HepG2 (cell line): ENCODE data around the gene FBN3. TPM values are rescaled to one million over a fixed set of nuclear protein-coding genes. Genes with fewer than 3 reads are reported as not detected.

Source experiments
- ARID4A ChIP-seq: sonication (generic); formaldehyde crosslinking; IDR thresholded peaks from 2 replicates; pipeline ENCODE4 v1.5.0; 2020; ENCODE audit warnings: mild to moderate bottlenecking, missing genetic modification reagents, borderline replicate concordance
- CEBPG ChIP-seq: IDR thresholded peaks from 2 replicates; pipeline ENCODE4 v1.6.1; 2016
- CENPBD1 ChIP-seq: sonication (generic); formaldehyde crosslinking; IDR thresholded peaks from 2 replicates; pipeline ENCODE4 v1.8.0; 2022; ENCODE audit warnings: missing genetic modification reagents, low read depth, mild to moderate bottlenecking, borderline replicate concordance
- ELF3 ChIP-seq: IDR thresholded peaks from 2 replicates; pipeline ENCODE4 v1.6.1; 2016; ENCODE audit warnings: missing genetic modification reagents, missing compliant biosample characterization
- HDAC2 ChIP-seq: sonication (generic); formaldehyde crosslinking; IDR thresholded peaks from 2 replicates; pipeline ENCODE4 v1.4.0; 2020; ENCODE audit warnings: missing genetic modification reagents
- IRX3 ChIP-seq: sonication (generic); formaldehyde crosslinking; IDR thresholded peaks from 2 replicates; pipeline ENCODE4 v1.8.1; 2023; ENCODE audit warnings: mild to moderate bottlenecking, low read depth, missing genetic modification reagents, borderline replicate concordance
- KAT8 ChIP-seq: IDR thresholded peaks from 2 replicates; pipeline ENCODE4 v1.6.1; 2016; ENCODE audit warnings: missing genetic modification reagents, missing compliant biosample characterization
- KDM1A ChIP-seq: IDR thresholded peaks from 2 replicates; pipeline ENCODE4 v1.6.1; 2016; ENCODE audit warnings: missing compliant biosample characterization
- KDM3A ChIP-seq: IDR thresholded peaks from 2 replicates; pipeline ENCODE4 v1.6.1; 2018; ENCODE audit warnings: low read depth, missing compliant biosample characterization
- MBNL3 ChIP-seq: fragments of 250-450 bp; sonication (Bioruptor Pico); conservative IDR thresholded peaks from 2 replicates; pipeline ENCODE4 v1.8.0; 2022; ENCODE audit warnings: mild to moderate bottlenecking, inconsistent platforms
- MEIS1 ChIP-seq: sonication (generic); formaldehyde crosslinking; IDR thresholded peaks from 2 replicates; pipeline ENCODE4 v1.9.0; 2021; ENCODE audit warnings: mild to moderate bottlenecking, missing genetic modification reagents, moderate library complexity, borderline replicate concordance
- MXD4 ChIP-seq: IDR thresholded peaks from 2 replicates; pipeline ENCODE4 v1.6.1; 2016; ENCODE audit warnings: mild to moderate bottlenecking, missing biosample characterization, missing genetic modification reagents
- SALL1 ChIP-seq: sonication (generic); formaldehyde crosslinking; IDR thresholded peaks from 2 replicates; pipeline ENCODE4 v1.8.0; 2022; ENCODE audit warnings: mild to moderate bottlenecking, missing genetic modification reagents
- SKIL ChIP-seq: sonication (generic); formaldehyde crosslinking; IDR thresholded peaks from 2 replicates; pipeline ENCODE4 v1.8.0; 2022; ENCODE audit warnings: missing genetic modification reagents, mild to moderate bottlenecking, moderate library complexity, borderline replicate concordance
- SMARCE1 ChIP-seq: fragments of 450-650 bp; IDR thresholded peaks from 2 replicates; pipeline ENCODE4 v1.6.1; 2017; ENCODE audit warnings: borderline replicate concordance
- SP1 ChIP-seq, 2 experiments: fragments of 450-650 bp in 1 of 2; sonication (generic) in 1 of 2; formaldehyde crosslinking in 1 of 2; IDR thresholded peaks; 2 replicates each; pipeline versions ENCODE4 v1.4.0 to v1.6.1; 2016 to 2020; ENCODE audit warnings: missing genetic modification reagents in 1 of 2
- ZGPAT ChIP-seq: IDR thresholded peaks from 2 replicates; pipeline ENCODE4 v1.6.1; 2016; ENCODE audit warnings: mild to moderate bottlenecking
- ZNF230 ChIP-seq: sonication (generic); formaldehyde crosslinking; IDR thresholded peaks from 2 replicates; pipeline ENCODE4 v1.4.0; 2020; ENCODE audit warnings: mild to moderate bottlenecking, missing genetic modification reagents
- ZNF33B ChIP-seq: sonication (generic); formaldehyde crosslinking; IDR thresholded peaks from 2 replicates; pipeline ENCODE4 v1.5.1; 2020; ENCODE audit warnings: mild to moderate bottlenecking, missing genetic modification reagents
- ZNF607 ChIP-seq: sonication (generic); formaldehyde crosslinking; IDR thresholded peaks from 2 replicates; pipeline ENCODE4 v1.5.1; 2020; ENCODE audit warnings: missing genetic modification reagents, mild to moderate bottlenecking, borderline replicate concordance
- ZNF703 ChIP-seq: sonication (generic); formaldehyde crosslinking; IDR thresholded peaks from 2 replicates; pipeline ENCODE4 v1.5.1; 2020; ENCODE audit warnings: missing genetic modification reagents, mild to moderate bottlenecking, moderate library complexity, borderline replicate concordance
- ZNF777 ChIP-seq: sonication (generic); formaldehyde crosslinking; IDR thresholded peaks from 2 replicates; pipeline ENCODE4 v1.4.0; 2020; ENCODE audit warnings: missing genetic modification reagents
- polyA plus RNA-seq, 8 experiments: library from polyadenylated mRNA; depleted of rRNA in 3 of 8; stranded (reverse) in 7 of 8; unstranded in 1 of 8; fragments of >200 nt; fragmentation: Illumina TruSeq in 4 of 8; extraction: Trizol in 4 of 8; gene quantifications; 2 replicates each; pipeline versions ENCODE4 v1.2.1 to v1.2.3, GENCODE V29; 2011 to 2016; ENCODE audit warnings: low read depth in 4 of 8, missing spikeins in 1 of 8, mixed read lengths in 1 of 8; ENCODE audit not compliant: insufficient read depth in 1 of 8
- total RNA-seq, 5 experiments: library from RNA; depleted of rRNA; stranded (reverse); fragments of >200 nt; fragmentation: Illumina TruSeq; extraction: Trizol; gene quantifications; 2 replicates each; pipeline ENCODE4 v1.2.3, GENCODE V29; 2016; ENCODE audit warnings: low read depth in 1 of 5

The FBN3 gene
- total and polyA plus RNA-seq, 2 of the 13 experiments (the other 11 are each of a cell fraction or from before 2014, with no cell fraction given): 0.20 to 1.3 TPM

GRCh38 chr19:8085598-8086408 is 63.6 kb downstream of the FBN3 start (continued):
- TF ChIP-seq SKIL (CRISPR knock-in tag): peak; percentile 78
- TF ChIP-seq CEBPG (CRISPR knock-in tag): peak; percentile 72
- no peak for TF ChIP-seq ZNF607 (CRISPR knock-in tag)
- TF ChIP-seq MXD4: peak; percentile 20; the same call in 1 of the 2 replicates
- no peak for TF ChIP-seq ZNF33B (CRISPR knock-in tag)
- no peak for TF ChIP-seq IRX3 (CRISPR knock-in tag)
- TF ChIP-seq SMARCE1: no peak
- TF ChIP-seq ARID4A (CRISPR knock-in tag): peak; percentile 44; the same call in 1 of the 2 replicates
- peak; percentile 84; the same call in 1 of the 2 replicates for TF ChIP-seq HDAC2 (CRISPR knock-in tag)
- peak; percentile 51; the same call in 1 of the 2 replicates for TF ChIP-seq KAT8 (CRISPR knock-in tag)
- no peak for TF ChIP-seq KDM3A (CRISPR knock-in tag)
- TF ChIP-seq ZGPAT (CRISPR knock-in tag): peak; percentile 55
- no peak for TF ChIP-seq MBNL3 (CRISPR knock-in tag)
- no peak for TF ChIP-seq SP1 (IDR thresholded peaks at IDR 0.05)
- TF ChIP-seq SP1 (CRISPR knock-in tag; IDR thresholded peaks at IDR 0.05): peak; percentile 57
- TF ChIP-seq ELF3 (CRISPR knock-in tag): 0 out of 2 replicates have a peak, but pooled peaks have one; percentile 33
- peak; percentile 23; the same call in 1 of the 2 replicates for TF ChIP-seq ZNF777
- TF ChIP-seq KDM1A (CRISPR knock-in tag): 0 out of 2 replicates have a peak, but pooled peaks have one; percentile 65
- no peak for TF ChIP-seq ZNF703 (CRISPR knock-in tag)
- peak; percentile 86 for TF ChIP-seq SALL1 (CRISPR knock-in tag)
- peak; percentile 48; the same call in 1 of the 2 replicates for TF ChIP-seq MEIS1 (CRISPR knock-in tag)
- TF ChIP-seq ZNF230 (CRISPR knock-in tag): no peak
- TF ChIP-seq CENPBD1 (CRISPR knock-in tag): no peak
